ENCODE data around the gene ZFAND3.

Gene ZFAND3

DNA sequence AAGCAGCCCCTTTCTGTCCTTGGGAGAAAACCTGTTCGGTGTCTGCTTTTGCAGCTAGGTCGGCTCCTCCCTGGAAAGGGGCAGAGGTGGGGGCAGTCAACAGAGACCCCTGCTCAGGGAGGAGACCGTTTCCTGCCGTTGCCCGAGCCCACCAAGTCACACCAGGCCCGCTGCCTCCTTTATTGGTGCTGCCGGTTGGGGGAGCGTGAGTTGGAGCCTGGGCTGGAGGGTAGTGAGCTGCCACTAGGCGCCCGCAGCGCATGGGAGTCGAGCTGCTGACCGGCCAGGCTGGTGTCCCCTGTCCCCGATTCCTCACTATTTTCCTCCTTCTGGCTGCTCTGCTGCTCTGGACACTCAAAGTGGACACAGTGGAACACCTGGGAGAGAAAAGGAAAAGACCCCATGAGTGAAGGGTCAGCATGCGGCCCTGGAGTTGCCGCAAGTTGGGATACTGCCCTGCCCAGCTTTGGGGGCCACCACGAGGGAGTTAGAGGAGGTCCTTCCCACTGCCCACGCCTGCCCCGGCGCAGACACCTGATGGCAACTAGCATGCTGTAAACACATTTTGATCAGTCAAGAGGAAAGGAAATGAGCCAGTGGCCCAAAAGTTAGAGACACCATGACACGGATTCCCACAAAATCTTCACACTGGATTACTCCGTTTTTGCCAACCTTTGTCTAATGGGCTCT is 355.4 kb downstream of the ZFAND3 start:
- DNase-seq = no peak

DNA sequence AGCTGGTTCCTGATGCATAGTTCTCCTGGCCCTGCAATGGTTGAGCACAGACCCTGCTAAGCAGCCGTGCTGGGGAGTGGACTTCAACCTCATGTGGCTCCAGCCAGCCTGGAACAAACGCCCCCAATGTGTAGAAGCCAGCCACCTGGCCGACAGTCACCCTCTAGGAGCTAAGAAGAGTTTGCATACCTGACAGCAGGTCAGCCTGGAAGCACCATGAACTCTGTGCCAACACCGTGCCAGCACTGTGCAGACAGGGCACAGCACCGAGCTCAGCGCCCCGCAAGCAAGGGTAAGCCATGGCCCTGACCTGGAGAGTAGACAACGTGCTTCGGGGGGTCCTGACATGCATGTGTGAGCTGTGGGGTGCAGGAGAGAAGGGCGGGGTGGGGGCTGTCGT is 356.3 kb downstream of the ZFAND3 start:
- DNase-seq = no peak

DNA sequence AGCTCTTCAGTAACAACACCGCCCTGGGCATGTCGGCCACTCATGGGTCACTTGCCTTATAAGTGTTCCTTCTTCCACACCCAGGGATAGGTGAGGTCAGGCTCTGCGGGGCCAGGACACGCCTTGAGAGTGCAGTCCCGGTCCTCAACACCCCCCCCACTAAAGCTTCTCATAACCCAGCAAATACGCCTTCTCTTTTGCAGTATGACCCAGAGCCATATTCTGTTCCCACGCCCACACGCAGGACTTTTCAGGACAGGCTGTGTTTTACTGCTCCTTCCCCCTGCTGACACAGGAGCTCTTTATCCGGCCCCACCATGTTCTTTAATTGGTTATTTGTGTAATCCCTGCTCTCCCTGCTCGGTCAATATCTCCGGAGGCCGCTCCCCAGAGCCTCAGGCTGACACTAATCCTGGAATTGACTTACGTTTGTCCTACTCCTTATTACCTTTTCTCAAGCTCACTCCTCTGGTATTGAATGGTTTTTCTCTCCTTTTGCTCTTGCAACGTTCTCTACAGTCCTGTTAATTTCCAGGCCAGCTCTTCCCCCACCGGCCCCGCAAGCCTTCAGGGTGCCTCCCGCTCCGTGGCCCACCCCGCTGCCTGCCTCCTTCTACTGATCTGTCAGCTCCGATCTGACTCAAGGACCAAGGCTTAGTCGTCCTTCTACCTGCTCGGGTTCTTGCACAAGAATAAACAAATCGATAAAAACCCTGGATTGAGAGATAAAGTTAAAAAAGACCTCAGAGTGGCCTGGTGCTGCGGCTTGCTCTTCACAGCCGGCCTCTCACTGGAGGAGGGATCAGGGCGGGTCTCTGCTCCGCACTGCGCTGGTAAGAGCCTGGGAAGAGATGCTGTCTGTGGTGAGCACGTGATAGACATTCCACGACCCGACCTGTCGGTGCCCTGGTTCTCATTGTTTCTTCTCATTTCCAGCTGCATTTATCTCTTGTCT is 357.5 kb downstream of the ZFAND3 start:
- DNase-seq = no peak

DNA sequence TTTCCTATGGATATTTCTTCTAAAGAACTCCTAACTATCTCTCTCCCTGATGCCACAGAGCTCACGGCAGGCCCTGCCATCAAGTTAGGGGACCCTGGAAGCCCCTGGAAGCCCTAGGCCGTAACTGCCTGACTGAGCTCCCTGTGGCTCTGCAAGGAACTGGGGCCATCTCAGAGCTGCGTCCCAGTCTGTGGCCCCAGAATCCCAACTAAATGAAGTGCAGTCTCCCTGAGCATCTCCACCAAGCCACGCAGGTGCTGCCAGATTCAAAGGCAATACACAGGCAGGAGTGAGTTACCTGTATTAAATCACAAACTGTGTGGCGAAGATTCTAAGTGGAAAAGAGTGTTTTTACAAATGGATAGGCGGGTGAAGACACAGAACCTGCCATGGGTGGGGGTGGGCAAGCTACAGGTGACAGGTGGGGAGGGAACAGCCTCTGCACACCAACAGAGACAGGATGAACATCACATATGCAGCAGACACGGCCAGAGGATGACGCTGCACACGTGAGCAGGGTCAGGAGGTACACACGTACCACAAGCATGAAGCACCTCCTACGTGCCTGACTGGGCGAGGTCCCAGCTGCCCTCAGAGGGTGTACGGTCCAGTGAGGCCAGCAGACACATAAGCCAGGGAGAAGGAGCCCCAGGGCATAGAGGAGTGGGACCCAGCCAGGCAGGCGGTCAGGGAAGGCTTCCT is 358.5 kb downstream of the ZFAND3 start:
- DNase-seq = no peak

DNA sequence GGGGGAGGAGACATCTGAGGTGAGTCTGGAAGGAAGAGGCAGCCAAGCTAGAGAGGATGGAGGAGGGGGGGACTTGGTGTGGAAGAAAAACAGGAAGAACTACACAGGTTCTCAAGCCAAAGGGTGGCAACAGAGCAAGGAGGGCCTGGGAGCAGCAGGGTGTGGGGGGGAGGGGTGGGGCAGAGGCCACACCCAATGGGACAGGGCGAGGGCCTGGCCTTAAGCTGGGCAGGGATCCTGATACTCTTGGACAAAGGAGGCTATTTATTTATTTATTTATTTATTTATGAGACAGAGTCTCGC is 359.0 kb downstream of the ZFAND3 start:
- DNase-seq = no peak

DNA sequence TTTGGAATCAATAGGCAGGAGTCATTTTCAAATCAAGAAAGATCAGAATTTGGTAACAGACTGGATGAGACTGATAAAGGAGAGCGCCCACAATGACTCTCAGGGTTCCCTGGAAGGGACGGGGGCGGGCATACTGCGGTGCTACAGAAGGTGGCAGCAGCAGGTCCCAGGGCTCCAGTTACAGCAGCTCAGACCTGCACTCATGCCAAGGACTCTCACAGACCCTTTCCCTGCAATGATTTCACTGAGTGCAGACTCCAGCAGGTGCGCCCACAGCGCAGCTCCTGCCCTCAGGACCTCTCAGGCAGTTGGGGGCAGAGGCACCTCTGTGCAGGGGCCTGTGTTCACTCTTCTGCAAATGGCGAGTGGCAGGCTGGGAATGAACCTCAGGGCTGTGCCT is 359.8 kb downstream of the ZFAND3 start:
- DNase-seq = peak; percentile 35

DNA sequence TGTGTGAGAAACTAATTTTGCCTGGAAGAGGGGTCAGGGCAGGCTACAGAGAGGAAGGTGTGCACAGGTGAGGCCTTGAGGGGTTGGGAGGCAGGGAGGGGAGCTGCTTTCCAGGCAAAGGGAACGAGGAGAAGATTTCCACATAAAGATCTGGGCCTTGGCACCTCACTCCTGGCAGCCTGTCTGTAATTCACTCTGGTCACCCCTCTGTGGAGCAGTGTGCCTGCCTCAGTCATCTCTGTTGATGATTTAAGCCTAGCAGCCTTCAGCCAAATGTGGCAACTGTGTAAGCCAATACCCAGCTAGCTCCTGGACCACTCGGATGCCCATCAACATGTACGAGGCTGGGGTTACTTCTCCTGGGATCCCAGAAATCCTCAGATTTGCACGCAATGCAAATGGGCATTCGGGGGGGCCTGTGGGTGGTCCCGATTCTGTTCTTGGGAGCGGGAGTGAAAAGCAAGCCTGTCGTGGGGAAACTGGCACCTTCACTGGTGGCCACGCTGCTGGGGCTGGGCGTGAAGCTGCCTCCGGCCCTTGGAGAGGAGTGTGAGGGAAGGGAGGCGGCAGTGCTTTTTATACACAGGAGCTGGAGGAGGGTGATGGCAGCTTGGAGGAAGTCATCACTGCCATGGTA is 360.4 kb downstream of the ZFAND3 start:
- no peak for DNase-seq

DNA sequence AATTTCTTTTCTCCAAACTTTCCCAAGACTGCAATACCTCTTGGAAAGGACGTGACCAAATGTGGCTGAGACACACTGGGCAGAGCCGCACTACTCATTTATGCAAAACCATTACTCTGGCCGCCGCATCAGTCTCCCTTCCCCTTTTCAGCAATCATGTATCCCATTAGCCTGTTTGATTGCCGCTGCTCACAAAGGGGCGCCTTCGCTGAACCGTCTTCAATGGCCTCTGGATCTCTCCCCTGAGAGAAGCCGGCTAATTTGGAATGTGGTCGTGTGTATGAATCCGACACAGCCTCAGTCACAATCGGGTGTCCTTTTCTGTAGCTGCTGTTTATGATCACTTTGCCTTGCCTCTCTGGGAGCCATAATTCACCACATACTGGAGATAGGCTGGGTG is 361.1 kb downstream of the ZFAND3 start:
- DNase-seq = no peak

DNA sequence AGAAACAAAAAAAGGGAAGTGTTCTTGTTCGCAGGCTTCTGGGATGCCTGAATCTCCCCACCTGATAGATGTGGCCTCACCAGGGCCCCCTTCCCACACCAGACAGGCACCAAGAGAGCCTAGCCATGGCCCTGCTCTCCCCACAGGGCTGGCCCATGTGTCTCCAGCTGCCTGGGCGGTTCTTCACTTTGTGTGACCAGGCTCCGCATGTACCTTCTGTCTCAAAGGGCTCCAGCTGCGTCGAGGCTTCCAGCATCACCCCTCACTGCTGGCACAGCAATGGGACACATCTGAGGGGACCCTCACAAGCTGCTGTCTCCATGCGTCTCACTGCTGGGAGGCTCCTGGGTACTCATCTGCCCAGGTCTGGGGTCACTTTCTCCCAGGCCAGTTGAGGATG is 362.9 kb downstream of the ZFAND3 start:
- no peak for DNase-seq

DNA sequence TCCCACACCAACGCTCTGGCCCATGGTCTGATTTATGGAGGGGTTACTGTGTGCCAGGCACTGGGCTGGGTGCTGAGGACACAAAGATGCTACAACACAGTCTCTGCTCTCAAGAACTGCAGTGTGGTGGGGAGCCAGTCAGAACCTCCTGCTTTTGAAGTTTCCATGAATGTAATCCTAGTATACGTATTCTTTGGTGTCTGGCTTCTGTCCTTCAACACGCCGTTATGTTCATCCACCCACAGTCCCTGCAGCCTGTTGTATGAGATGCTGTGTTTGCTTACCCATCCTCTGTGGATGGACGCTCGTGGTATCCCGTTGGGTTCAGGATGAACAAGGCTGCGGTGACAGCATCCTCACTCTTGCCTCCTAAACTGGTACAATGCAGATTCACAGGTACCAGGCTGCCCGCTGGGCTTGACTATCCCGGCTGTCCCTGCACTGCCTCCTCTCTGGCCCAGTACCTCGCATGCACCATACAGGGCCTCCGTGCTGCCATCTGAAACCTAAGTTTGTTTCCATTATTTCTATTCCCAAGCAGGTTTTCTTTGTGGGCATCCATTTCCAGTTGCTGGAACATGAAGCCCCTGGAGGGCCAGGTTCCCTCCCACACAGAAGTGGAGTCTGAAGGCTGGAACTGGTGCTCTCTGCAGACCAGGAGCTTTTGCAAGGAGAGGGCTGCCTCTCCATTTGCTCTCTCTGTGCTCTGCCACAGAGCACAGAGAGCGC is 364.5 kb downstream of the ZFAND3 start:
- DNase-seq = no peak

DNA sequence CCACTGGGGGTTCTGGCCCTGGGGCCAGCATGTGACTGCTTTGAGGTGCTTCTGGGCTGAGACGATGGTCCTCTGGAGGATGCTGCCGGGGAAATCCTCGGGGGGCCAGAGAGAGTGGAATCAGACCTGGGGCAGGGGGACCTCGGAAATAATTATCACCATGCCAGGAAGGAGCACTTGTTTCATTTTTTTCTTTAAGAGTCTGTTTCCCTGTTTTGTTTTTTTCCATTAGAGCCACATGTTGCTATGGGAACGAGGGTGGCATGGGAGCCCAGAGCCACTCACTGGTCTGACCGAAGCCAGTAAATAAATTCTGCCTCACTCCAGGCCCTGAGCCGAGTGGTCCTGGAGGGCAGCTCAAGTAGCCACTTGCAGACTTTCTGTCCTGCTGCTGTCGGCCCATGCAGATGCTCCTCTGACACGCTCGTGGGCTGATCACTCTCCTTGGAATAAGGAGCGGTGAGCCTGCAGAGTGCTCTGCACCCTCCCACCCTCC is 365.1 kb downstream of the ZFAND3 start:
- DNase-seq = no peak

DNA sequence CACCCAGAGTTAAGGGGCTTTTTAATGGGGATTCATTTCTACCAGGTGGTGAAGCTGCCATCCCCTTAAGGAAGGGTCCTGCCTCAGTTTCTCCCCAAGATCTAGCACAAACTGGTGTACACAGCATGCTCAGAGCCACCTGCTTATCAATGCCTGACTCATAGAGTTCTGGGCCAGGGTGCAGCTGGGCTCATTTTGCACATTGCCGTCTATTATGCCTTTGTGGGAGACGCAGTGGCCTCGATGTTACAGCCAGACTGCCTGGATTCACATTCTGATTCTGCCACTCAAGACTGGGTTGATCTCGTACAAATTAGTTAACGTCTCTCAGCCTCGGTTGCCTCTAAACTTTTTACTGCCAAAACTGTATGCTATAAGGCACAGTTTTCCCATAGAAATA is 365.7 kb downstream of the ZFAND3 start:
- DNase-seq = no peak

DNA sequence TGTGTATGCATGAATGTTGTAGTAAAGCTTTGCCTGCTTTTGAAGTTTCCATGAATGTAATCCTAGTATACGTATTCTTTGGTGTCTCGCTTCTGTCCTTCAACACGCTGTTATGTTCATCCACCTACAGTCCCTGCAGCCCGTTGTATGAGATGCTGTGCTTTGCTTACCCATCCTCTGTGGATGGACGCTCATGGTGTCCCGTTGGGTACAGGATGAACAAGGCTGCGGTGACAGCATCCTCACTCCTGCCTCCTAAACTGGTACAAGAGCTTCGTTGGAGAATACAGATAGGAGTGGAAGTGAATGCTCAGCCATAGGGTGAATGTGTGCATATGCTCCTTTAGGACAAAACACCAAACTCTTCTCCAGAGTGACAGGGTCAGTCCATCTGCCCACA is 366.2 kb downstream of the ZFAND3 start:
- no peak for DNase-seq

DNA sequence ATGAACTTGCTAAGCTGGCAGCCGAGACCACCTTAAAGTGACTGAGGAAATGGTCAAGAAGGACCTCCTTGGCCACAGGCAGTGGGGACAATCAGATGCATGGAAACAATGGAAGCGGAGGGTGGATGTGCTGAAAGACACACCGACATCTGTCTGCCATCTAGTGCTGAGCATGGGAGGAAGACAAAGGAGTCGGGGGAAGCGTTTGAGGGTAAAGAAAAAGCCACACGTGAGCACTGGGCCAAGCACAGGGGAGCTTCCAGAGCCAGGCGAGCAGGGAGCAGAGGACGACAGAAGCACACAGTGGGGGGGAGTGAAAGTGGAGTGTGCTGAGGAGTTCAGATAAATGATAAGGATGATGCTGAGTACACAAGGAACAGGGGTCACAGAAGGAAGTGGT is 367.8 kb downstream of the ZFAND3 start:
- no peak for DNase-seq

DNA sequence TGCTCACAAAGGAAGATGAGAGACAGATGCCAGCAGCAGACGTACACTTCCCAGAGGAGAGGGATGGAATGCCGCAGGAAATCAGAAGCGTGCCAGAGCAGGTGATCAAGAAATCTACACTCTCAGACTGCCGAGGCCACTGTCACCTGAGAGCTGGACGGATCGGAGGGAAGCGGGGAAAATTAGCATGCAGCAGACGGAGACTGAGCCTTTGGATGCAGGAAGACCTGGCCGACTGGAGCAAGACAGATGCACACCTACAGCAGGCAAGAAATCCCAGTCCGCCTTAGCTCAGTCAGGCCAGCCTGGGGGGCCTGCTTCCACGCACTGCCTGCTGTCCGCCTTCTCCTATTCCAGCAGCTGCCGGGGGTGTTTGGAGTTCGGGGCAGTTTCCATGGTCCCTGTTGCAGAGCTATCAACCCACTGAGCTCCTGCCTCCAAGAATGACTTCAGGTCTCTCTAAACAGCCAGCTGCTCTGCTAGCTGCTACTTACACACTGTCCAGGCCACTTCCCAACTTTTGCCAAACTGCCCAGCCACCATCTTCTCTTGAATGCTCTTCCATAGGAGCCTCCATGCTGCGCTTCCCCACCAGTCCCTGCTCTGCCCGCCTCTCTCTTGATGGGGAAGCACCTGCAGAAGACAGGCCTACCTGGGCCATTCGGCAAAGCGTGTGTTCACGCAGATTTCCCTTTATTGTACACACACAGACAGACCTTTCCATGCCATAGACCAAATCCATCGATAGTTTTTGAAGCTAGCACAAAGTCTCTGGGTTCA is 368.5 kb downstream of the ZFAND3 start:
- DNase-seq = no peak

DNA sequence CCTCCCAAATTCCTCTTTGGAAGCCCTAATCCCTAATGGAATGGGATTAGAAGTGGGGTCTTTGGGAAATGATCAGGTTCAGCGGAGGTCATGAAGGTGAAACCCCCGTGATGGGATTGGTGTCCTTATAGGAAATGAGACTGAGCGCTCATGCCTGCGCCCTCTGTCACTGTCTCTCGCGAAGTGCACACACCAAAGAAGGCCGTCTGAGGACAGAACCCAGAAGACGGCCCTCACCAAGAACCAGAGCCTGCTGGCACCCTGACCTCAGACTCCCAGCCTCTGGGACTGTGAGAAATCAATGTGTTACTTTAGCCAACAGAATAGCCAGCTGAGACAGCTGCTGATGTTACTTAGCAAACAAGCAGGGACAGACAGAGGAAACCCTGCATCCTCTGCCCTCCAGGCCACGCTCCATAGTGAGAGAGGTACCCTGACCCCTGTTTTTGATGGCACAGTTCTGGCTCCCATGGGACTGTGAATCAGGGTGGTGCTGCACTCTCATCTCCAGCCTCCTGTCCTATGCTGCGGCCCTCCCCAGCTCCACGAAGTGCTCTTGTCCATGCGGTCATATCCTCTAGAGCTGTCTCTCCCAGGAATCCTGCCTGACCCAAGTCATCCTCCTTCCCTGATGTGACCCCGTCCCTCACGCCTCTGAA is 369.3 kb downstream of the ZFAND3 start:
- DNase-seq = no peak

DNA sequence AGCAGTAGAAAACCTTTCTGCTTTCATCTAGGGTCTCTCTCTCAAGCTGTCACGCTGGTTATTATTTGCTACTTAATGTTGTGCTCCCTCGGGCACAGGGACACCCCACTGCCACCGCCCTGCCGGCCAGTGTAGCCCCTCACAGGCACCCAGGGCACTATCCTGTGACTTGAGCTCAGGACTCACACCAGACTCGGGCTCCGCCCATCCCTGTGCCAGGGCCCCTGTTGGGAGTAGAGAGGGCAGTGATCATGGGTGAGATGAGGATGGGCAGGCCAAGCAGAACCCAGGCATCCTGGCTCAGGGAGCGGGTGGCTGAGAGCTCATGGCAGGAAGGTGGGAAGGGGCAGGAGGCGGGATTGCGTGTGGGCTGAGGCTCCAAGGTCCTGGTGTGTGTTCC is 371.9 kb downstream of the ZFAND3 start:
- DNase-seq = no peak

DNA sequence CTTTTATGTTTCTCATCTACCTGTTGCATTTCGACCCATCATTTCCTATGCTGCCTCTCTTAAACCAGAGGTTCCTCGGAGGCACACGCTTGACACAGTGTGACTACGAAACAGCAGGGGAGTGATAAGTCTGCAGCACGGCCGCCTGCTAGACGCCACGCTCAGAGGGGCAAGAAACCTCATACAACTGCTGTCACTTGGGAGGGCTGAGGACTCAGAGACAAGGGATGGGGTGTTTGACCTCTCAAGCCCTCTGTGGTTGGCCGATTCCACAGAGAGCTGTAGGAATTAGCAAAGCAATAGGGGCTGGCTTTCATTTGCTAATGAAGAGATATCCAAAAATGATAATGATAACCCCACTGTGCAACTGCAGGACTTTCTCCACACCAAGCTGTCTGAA is 372.5 kb downstream of the ZFAND3 start:
- no peak for DNase-seq

DNA sequence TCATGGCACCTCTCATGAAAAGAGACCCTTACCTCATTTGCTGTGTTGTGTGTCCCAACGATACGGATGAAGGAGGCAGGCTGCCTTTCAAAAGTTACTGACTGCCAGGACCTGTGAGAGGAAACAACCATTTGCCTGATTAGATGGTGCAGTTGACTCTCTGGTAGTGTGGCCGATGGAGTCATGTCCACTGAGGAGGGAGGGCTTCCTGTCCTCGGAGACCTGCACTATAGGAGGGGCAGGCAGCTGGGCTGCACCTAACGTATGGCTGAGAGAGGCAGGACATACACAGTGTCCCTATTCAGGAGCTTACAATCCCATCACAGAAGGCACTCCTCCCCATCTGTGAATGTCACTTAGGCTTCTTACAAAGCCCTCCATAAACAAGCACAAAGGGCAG is 373.0 kb downstream of the ZFAND3 start:
- no peak for DNase-seq

DNA sequence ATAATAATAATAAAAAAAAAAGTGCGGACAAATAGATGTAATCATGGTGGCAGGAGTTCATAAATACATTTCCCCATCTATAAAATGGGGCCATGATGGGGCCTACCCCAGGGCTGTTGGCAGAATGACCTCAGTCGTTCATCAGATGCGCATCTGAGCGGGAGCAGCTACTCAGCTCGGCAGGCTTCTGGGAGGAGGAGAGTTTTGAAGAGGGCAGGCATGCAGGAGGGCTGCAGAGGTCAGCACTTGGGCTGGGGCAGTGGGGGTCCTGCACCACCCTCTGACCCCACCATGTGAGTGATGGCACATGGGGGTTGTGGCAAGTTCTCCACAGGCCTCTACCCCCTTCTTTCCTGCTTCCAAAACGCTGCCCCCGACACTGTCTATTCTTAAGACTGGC is 373.5 kb downstream of the ZFAND3 start:
- no peak for DNase-seq
